OCI-LY7 (cell line): ENCODE data around the gene FRMD8. TPM values are rescaled to one million over a fixed set of nuclear protein-coding genes. Genes with fewer than 3 reads are reported as not detected.

Experiments
- BruUV-seq: library from RNA; stranded (reverse); fragments of 400-500 nt; replicated peaks from 2 replicates; lab custom pipeline; 2021; lab: Mats Ljungman, UMichigan
- CTCF ChIA-PET: fragments of 300-600 bp; sonication (Branson Sonifier 250); formaldehyde crosslinking; loops from one replicate; lab custom pipeline; 2022; ENCODE audit warnings: antibody characterized with exemption; ENCODE audit not compliant: unreplicated experiment; lab: Charles Lee
- POLR2A ChIA-PET: fragments of 300-600 bp; sonication (Branson Sonifier 250); formaldehyde crosslinking; loops from one replicate; lab custom pipeline; 2022; ENCODE audit warnings: antibody characterized with exemption; lab: Charles Lee
- DNase-seq: peaks from one replicate; pipeline ENCODE4 v3.0.0-alpha.2; 2015; ENCODE audit warnings: low spot score
- H2AFZ ChIP-seq: fragments of 200-600 bp; sonication (generic), shearing (Covaris generic); 2 replicates; pipeline ENCODE4 v1.6.1; 2014; ENCODE audit warnings: mild to moderate bottlenecking, antibody characterized with exemption, low read length, moderate library complexity
- H3K27ac ChIP-seq: fragments of 200-600 bp; sonication (generic); 2 replicates; pipeline ENCODE4 v1.5.1; 2014; ENCODE audit warnings: mixed run types, low read depth, mild to moderate bottlenecking, moderate library complexity, low read length, inconsistent platforms; ENCODE audit not compliant: poor library complexity, severe bottlenecking
- H3K36me3 ChIP-seq: fragments of 200-600 bp; sonication (generic); 2 replicates; pipeline ENCODE4 v1.6.1; 2014; ENCODE audit warnings: mild to moderate bottlenecking, antibody characterized with exemption, low read length, moderate library complexity, mixed read lengths; ENCODE audit not compliant: insufficient read depth
- H3K4me1 ChIP-seq: fragments of 200-600 bp; sonication (generic); 2 replicates; pipeline ENCODE4 v1.5.1; 2014; ENCODE audit warnings: mild to moderate bottlenecking, low read length; ENCODE audit not compliant: insufficient read depth, poor library complexity, severe bottlenecking
- H3K4me2 ChIP-seq: fragments of 200-600 bp; sonication (generic); 2 replicates; pipeline ENCODE4 v1.6.1; 2014; ENCODE audit warnings: mild to moderate bottlenecking, low read length
- H3K4me3 ChIP-seq: fragments of 200-600 bp; sonication (generic); 2 replicates; pipeline ENCODE4 v1.5.1; 2014; ENCODE audit warnings: mild to moderate bottlenecking, low read depth, low read length; ENCODE audit not compliant: poor library complexity, severe bottlenecking
- H3K79me2 ChIP-seq: fragments of 200-600 bp; sonication (generic); 2 replicates; pipeline ENCODE4 v1.6.1; 2016; ENCODE audit warnings: low read depth, mild to moderate bottlenecking, low read length, moderate library complexity, mixed read lengths; ENCODE audit not compliant: insufficient read depth
- H3K9me2 ChIP-seq: fragments of 200-600 bp; sonication (generic); 2 replicates; pipeline ENCODE4 v1.6.1; 2016; ENCODE audit warnings: mild to moderate bottlenecking, low read length, mixed read lengths; ENCODE audit not compliant: insufficient read depth
- H3K9me3 ChIP-seq: fragments of 200-600 bp; sonication (generic); 2 replicates; pipeline ENCODE4 v1.6.1; 2014; ENCODE audit warnings: mild to moderate bottlenecking, mixed run types, low read length, mixed read lengths
- H4K20me1 ChIP-seq: fragments of 200-600 bp; sonication (generic); 2 replicates; pipeline ENCODE4 v1.6.1; 2014; ENCODE audit warnings: mild to moderate bottlenecking, antibody characterized with exemption, low read length, moderate library complexity, mixed read lengths; ENCODE audit not compliant: insufficient read depth
- CTCF ChIP-seq: fragments of 200-600 bp; sonication (generic); conservative IDR thresholded peaks from 2 replicates; pipeline ENCODE4 v1.5.1; 2014; ENCODE audit warnings: mild to moderate bottlenecking, antibody characterized with exemption, low read length, moderate library complexity, mixed read lengths
- EZH2phosphoT487 ChIP-seq: fragments of 200-600 bp; sonication (generic); IDR thresholded peaks from 2 replicates; pipeline ENCODE4 v1.6.1; 2018; ENCODE audit warnings: low read depth, borderline replicate concordance, mild to moderate bottlenecking, mixed run types, antibody characterized with exemption, low read length, moderate library complexity, mixed read lengths
- intact Hi-C: fragments of 100-400 bp; cut with micrococcal nuclease; formaldehyde crosslinking; loops from one replicate; pipeline ENCODE4 v1.10.0; 2022; ENCODE audit not compliant: unreplicated experiment
- total RNA-seq, 2 experiments: library from RNA; depleted of rRNA in 1 of 2; stranded (reverse); fragments of >200 nt in 1 of 2; shearing (Covaris generic) in 1 of 2; gene quantifications; 2 replicates each; pipeline ENCODE4 v1.2.3, GENCODE V29; 2014 to 2022

The FRMD8 gene
- total RNA-seq, 2 experiments from 2014 or later = 37.6 to 55.8 TPM

GRCh38 chr11:65355776-65356393 is 30.6 kb upstream of the FRMD8 start:
- H3K36me3 ChIP-seq = peaks cover 22% of the 10 kb centered on the region
- no TSS peak for BruUV-seq
- H3K4me1 ChIP-seq = peaks cover 10% of the 10 kb centered on the region
- no peaks in the 10 kb centered on the region for H4K20me1 ChIP-seq
- no peak for DNase-seq
- peak overlapping the region; percentile 84 for H3K4me2 ChIP-seq
- no peaks in the 10 kb centered on the region for H3K9me2 ChIP-seq
- TF ChIP-seq CTCF = no peak
- no peak for TF ChIP-seq EZH2phosphoT487
- H3K4me3 ChIP-seq = peak overlapping the region; percentile 73
- ChIA-PET POLR2A (interaction anchor here (1.4 kb wide), 1 partner anchor 22 kb away, joined by 4 read pairs; the partner anchor contains the start of gene DPF2), CTCF (interaction anchor here (0.9 kb wide), 1 partner anchor 22 kb away, joined by 5 read pairs; the partner anchor contains the start of gene DPF2)
- H3K9me3 ChIP-seq = no peaks in the 10 kb centered on the region
- H2AFZ ChIP-seq = no peak overlapping the region
- H3K27ac ChIP-seq = no peak overlapping the region
- H3K79me2 ChIP-seq = no peaks in the 10 kb centered on the region
- intact Hi-C loops = no loop called here

GRCh38 chr11:65356394-65356972 is 30.0 kb upstream of the FRMD8 start:
- H3K4me3 ChIP-seq = no peak overlapping the region
- no TSS peak for BruUV-seq
- ChIA-PET CTCF (interaction anchor here (0.9 to 1.0 kb wide), 2 partner anchors 23 kb away, joined by 5 read pairs; partner anchors contain the start of gene DPF2), POLR2A (interaction anchor here (1.1 to 1.4 kb wide), 2 partner anchors 17 to 23 kb away, joined by 3 to 4 read pairs; partner anchors contain the start of gene DPF2)
- H3K9me2 ChIP-seq = no peaks in the 10 kb centered on the region
- no peak overlapping the region for H3K4me2 ChIP-seq
- H3K27ac ChIP-seq = no peak overlapping the region
- no peaks in the 10 kb centered on the region for H3K9me3 ChIP-seq
- H2AFZ ChIP-seq = no peak overlapping the region
- H3K79me2 ChIP-seq = no peaks in the 10 kb centered on the region
- TF ChIP-seq EZH2phosphoT487 = no peak
- TF ChIP-seq CTCF = no peak
- no peaks in the 10 kb centered on the region for H4K20me1 ChIP-seq
- intact Hi-C loops = no loop called here
- no peak for DNase-seq
- H3K4me1 ChIP-seq = peaks cover 10% of the 10 kb centered on the region
- H3K36me3 ChIP-seq = peaks cover 16% of the 10 kb centered on the region

GRCh38 chr11:65357856-65358356 is 28.5 kb upstream of the FRMD8 start:
- ChIA-PET POLR2A (interaction anchor here (1.1 kb wide), 1 partner anchor 19 kb away, joined by 3 read pairs; no protein-coding TSS in a partner anchor), CTCF (no interaction called here)
- H3K4me3 ChIP-seq = no peak overlapping the region
- no TSS peak for BruUV-seq
- H3K9me2 ChIP-seq = no peaks in the 10 kb centered on the region
- DNase-seq = no peak
- H3K79me2 ChIP-seq = no peaks in the 10 kb centered on the region
- H3K36me3 ChIP-seq = peaks cover 2% of the 10 kb centered on the region; the same call in 1 of the 2 replicates
- H4K20me1 ChIP-seq = no peaks in the 10 kb centered on the region
- intact Hi-C loops = no loop called here
- no peaks in the 10 kb centered on the region for H3K9me3 ChIP-seq
- H3K4me2 ChIP-seq = no peak overlapping the region
- H3K4me1 ChIP-seq = peaks cover 16% of the 10 kb centered on the region
- H3K27ac ChIP-seq = no peak overlapping the region
- no peak overlapping the region for H2AFZ ChIP-seq
- no peak for TF ChIP-seq EZH2phosphoT487
- no peak for TF ChIP-seq CTCF
